ENCODE data around the gene GPM6B.

GRCh38 chrX:13760426-13760825 lies 56.5 kb downstream of the GPM6B start:
- TF ChIP-seq CTCF (IDR thresholded peaks at IDR 0.05) (no peak), ZFX (IDR thresholded peaks at IDR 0.05; ENCODE audit: borderline replicate concordance) (no peak)

Data from 22Rv1 (cell line).